WTC11 (cell line): ENCODE data around the gene SLC38A10.

Experiments used
- MAX ChIP-seq: sonication (generic); formaldehyde crosslinking; IDR thresholded peaks from 2 replicates; pipeline ENCODE4 v1.8.0; 2022; ENCODE audit warnings: mild to moderate bottlenecking, missing genetic modification reagents
- RORB ChIP-seq: fragments of 250-450 bp; sonication (Bioruptor Pico); IDR thresholded peaks from 2 replicates; pipeline ENCODE4 v1.9.0; 2021; ENCODE audit warnings: mild to moderate bottlenecking
- TF ChIP-seq, protein P1 (sequence below): fragments of 200-600 bp; IDR thresholded peaks from 2 replicates; pipeline ENCODE4 v1.8.0; 2022; ENCODE audit warnings: antibody characterized with exemption
- TF ChIP-seq, protein P2 (sequence below): sonication (generic); formaldehyde crosslinking; IDR thresholded peaks from 2 replicates; pipeline ENCODE4 v1.8.0; 2022; ENCODE audit warnings: mild to moderate bottlenecking, missing genetic modification reagents

GRCh38 chr17:81240761-81241160 is 54.3 kb downstream of the SLC38A10 start:
- no peak for TF ChIP-seq RORB (CRISPR knock-in tag)
- TF ChIP-seq, protein P1, sequence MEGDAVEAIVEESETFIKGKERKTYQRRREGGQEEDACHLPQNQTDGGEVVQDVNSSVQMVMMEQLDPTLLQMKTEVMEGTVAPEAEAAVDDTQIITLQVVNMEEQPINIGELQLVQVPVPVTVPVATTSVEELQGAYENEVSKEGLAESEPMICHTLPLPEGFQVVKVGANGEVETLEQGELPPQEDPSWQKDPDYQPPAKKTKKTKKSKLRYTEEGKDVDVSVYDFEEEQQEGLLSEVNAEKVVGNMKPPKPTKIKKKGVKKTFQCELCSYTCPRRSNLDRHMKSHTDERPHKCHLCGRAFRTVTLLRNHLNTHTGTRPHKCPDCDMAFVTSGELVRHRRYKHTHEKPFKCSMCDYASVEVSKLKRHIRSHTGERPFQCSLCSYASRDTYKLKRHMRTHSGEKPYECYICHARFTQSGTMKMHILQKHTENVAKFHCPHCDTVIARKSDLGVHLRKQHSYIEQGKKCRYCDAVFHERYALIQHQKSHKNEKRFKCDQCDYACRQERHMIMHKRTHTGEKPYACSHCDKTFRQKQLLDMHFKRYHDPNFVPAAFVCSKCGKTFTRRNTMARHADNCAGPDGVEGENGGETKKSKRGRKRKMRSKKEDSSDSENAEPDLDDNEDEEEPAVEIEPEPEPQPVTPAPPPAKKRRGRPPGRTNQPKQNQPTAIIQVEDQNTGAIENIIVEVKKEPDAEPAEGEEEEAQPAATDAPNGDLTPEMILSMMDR = no peak
- TF ChIP-seq, protein P2, sequence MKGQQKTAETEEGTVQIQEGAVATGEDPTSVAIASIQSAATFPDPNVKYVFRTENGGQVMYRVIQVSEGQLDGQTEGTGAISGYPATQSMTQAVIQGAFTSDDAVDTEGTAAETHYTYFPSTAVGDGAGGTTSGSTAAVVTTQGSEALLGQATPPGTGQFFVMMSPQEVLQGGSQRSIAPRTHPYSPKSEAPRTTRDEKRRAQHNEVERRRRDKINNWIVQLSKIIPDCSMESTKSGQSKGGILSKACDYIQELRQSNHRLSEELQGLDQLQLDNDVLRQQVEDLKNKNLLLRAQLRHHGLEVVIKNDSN (CRISPR knock-in tag) = no peak
- TF ChIP-seq MAX = no peak
